ENCODE data around the gene ASTN2. TPM values are rescaled to one million over a fixed set of nuclear protein-coding genes. Genes with fewer than 3 reads are reported as not detected.

The ASTN2 gene
- total and polyA plus RNA-seq, 2 donors (not counting 3 experiments of a cell fraction or from before 2014, with no cell fraction given): 1.0 to 1.9 TPM

GRCh38 chr9:116411506-116411905 lies 1003.4 kb downstream of the ASTN2 start:
- Histone ChIP-seq H3K4me1 (ENCODE audit: control insufficient read depth, extremely low read depth, insufficient read depth, low read length) (no peaks in the 10 kb centered on the region), H3K36me3 (ENCODE audit: control insufficient read depth in 2 of 2, extremely low read depth in 1 of 2, insufficient read depth in 2 of 2, low read length in 2 of 2) (no peaks in the 10 kb centered on the region), H3K27ac (ENCODE audit: insufficient read depth, low read depth, low read length) (no peak overlapping the region), H4K20me1 (replicated peaks; ENCODE audit: control insufficient read depth, extremely low read depth, insufficient read depth, low read length) (no peaks in the 10 kb centered on the region), H3K4me2 (ENCODE audit: insufficient read depth, low read length) (no peak overlapping the region), H3K27me3 (ENCODE audit: control insufficient read depth in 2 of 2, insufficient read depth in 2 of 2, low read length in 2 of 2) (no peaks in the 10 kb centered on the region), H3K9me1 (replicated peaks; ENCODE audit: control insufficient read depth, extremely low read depth, insufficient read depth, low read length) (no peaks in the 10 kb centered on the region), H3K4me3 (replicated peaks in 1 of 3; ENCODE audit: insufficient read depth in 1 of 3, low read depth in 1 of 3, low read length in 3 of 3) (no peak overlapping the region), H3K79me2 (ENCODE audit: control insufficient read depth, insufficient read depth, low read length) (no peaks in the 10 kb centered on the region), H2AFZ (ENCODE audit: low read depth, low read length) (no peak overlapping the region), H3K9ac (replicated peaks; ENCODE audit: extremely low read depth, insufficient read depth, low read length) (no peak overlapping the region), H3K9me3 (replicated peaks; ENCODE audit: control insufficient read depth, insufficient read depth, low read length) (no peaks in the 10 kb centered on the region)
- no peak for FAIRE-seq
- dilution Hi-C loops (cut with MboI; ENCODE audit: extremely low pct_ligation_motif_present, low sequenced_read_pairs): no loop called here
- intact Hi-C loops (cut with micrococcal nuclease): no loop called here
- DNase-seq (ENCODE audit: low read depth, low spot score): no peak
- TF ChIP-seq JUN (IDR thresholded peaks at IDR 0.05; ENCODE audit: borderline replicate concordance, insufficient read depth, insufficient read length, low read depth): no peak
- TF ChIP-seq POLR2A (IDR thresholded peaks at IDR 0.05; ENCODE audit: low read depth, low read length): no peak
- TF ChIP-seq EZH2 (IDR thresholded peaks at IDR 0.05; ENCODE audit: borderline replicate concordance, low read depth, low read length, severe bottlenecking): no peak
- no peak for TF ChIP-seq CTCF (IDR thresholded peaks at IDR 0.05; ENCODE audit: extremely low read depth in 1 of 2, insufficient read depth in 1 of 2, low read depth in 1 of 2, low read length in 2 of 2)
- TF ChIP-seq FOS (IDR thresholded peaks at IDR 0.05; ENCODE audit: borderline replicate concordance, insufficient read depth, low read length): no peak
- CTCF ChIA-PET: no interaction called here
- BruUV-seq (replicated peaks): no TSS peak
- POLR2A ChIA-PET: no interaction called here

GRCh38 chr9:116409638-116410037 lies 1005.2 kb downstream of the ASTN2 start:
- POLR2A ChIA-PET: no interaction called here
- H3K9me3 ChIP-seq (replicated peaks; ENCODE audit: control insufficient read depth, insufficient read depth, low read length): no peaks in the 10 kb centered on the region
- no peak overlapping the region for H3K4me2 ChIP-seq (ENCODE audit: insufficient read depth, low read length)
- H3K36me3 ChIP-seq (ENCODE audit: control insufficient read depth in 2 of 2, extremely low read depth in 1 of 2, insufficient read depth in 2 of 2, low read length in 2 of 2): no peaks in the 10 kb centered on the region
- H2AFZ ChIP-seq (ENCODE audit: low read depth, low read length): no peak overlapping the region
- no peak for DNase-seq (ENCODE audit: low read depth, low spot score)
- no peaks in the 10 kb centered on the region for H4K20me1 ChIP-seq (replicated peaks; ENCODE audit: control insufficient read depth, extremely low read depth, insufficient read depth, low read length)
- dilution Hi-C loops (cut with MboI; ENCODE audit: extremely low pct_ligation_motif_present, low sequenced_read_pairs) (no loop called here), intact Hi-C loops (cut with micrococcal nuclease) (no loop called here)
- CTCF ChIA-PET: no interaction called here
- BruUV-seq (replicated peaks): no TSS peak
- H3K4me3 ChIP-seq (replicated peaks in 1 of 3; ENCODE audit: insufficient read depth in 1 of 3, low read depth in 1 of 3, low read length in 3 of 3): no peak overlapping the region
- TF ChIP-seq JUN (IDR thresholded peaks at IDR 0.05; ENCODE audit: borderline replicate concordance, insufficient read depth, insufficient read length, low read depth): no peak
- no peak for TF ChIP-seq MYC (IDR thresholded peaks at IDR 0.05; ENCODE audit: low read depth, low read length)
- no peak for TF ChIP-seq FOS (IDR thresholded peaks at IDR 0.05; ENCODE audit: borderline replicate concordance, insufficient read depth, low read length)
- no peak for TF ChIP-seq POLR2A (IDR thresholded peaks at IDR 0.05; ENCODE audit: low read depth, low read length)
- TF ChIP-seq EZH2 (IDR thresholded peaks at IDR 0.05; ENCODE audit: borderline replicate concordance, low read depth, low read length, severe bottlenecking): no peak
- TF ChIP-seq GATA2 (IDR thresholded peaks at IDR 0.05; ENCODE audit: insufficient read depth, insufficient read length, low read depth, low read length): no peak
- TF ChIP-seq CTCF (IDR thresholded peaks at IDR 0.05; ENCODE audit: extremely low read depth in 1 of 2, insufficient read depth in 1 of 2, low read depth in 1 of 2, low read length in 2 of 2): no peak
- no peak for TF ChIP-seq POLR2AphosphoS5 (IDR thresholded peaks at IDR 0.05; ENCODE audit: insufficient read depth, low read depth, low read length)
- no peak for TF ChIP-seq MAX (IDR thresholded peaks at IDR 0.05; ENCODE audit: insufficient read depth, insufficient read length)
- H3K9me1 ChIP-seq (replicated peaks; ENCODE audit: control insufficient read depth, extremely low read depth, insufficient read depth, low read length): no peaks in the 10 kb centered on the region
- no peaks in the 10 kb centered on the region for H3K4me1 ChIP-seq (ENCODE audit: control insufficient read depth, extremely low read depth, insufficient read depth, low read length)
- no peak overlapping the region for H3K9ac ChIP-seq (replicated peaks; ENCODE audit: extremely low read depth, insufficient read depth, low read length)
- no peaks in the 10 kb centered on the region for H3K79me2 ChIP-seq (ENCODE audit: control insufficient read depth, insufficient read depth, low read length)
- no peaks in the 10 kb centered on the region for H3K27me3 ChIP-seq (ENCODE audit: control insufficient read depth in 2 of 2, insufficient read depth in 2 of 2, low read length in 2 of 2)
- H3K27ac ChIP-seq (ENCODE audit: insufficient read depth, low read depth, low read length): no peak overlapping the region
- no peak for FAIRE-seq

All from endothelial cell of umbilical vein (primary cell).